ENCODE results near the gene ACTL8. TPM values are rescaled to one million over a fixed set of nuclear protein-coding genes. Genes with fewer than 3 reads are reported as not detected.

ACTL8 gene
- total RNA-seq, 1 donor from 2014 or later: not detected

DNA sequence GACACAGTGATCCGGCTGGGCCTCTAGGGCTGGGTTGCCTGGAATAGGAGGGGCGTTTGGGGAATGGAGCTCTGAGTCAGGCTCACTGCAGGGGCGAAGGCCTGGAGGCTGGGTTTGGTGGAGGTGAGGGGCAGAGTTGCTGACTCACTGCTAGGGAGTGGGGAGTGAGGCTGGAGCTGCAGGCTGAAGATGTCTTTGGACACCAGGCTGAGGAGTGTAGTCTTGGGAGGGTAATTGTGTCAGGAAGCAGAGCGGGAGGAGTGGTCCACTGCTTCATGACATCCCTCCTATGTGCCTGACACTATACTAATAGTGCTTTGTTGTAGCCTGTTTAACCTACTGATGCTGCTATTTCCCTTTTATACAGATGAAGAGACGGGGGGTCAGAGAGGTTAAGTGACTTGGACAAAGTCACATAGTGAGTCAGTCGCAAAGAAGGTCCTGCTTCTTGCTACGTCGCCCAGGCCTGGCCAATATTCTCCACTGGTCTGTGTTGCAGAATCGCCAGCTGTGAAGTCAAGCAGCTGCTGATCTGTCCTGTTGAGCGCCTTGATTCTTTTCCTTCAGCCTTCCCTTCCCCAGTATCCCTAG lies 13.6 kb downstream of the ACTL8 start:
- DNase-seq (ENCODE audit: low read depth, low spot score): no peak

DNA sequence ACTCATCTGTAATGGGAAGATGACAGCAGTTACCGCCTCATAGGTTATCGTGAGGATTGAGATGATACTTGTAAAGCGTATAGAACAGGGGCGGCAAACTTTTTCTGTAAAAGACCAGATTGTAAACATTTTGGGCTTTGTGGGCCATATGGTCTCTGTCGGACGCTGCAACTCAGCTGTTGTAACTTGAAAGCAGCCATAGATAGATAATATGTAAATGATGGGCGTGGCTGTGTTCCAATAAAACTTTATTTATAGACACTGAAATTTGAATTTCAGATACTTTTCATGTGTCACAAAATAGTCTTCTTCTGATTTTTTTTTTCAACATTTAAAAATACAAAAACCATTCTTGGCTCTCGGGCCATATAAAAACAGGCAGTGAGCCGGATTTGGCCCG lies 15.8 kb downstream of the ACTL8 start:
- DNase-seq (ENCODE audit: low read depth, low spot score): no peak

DNA sequence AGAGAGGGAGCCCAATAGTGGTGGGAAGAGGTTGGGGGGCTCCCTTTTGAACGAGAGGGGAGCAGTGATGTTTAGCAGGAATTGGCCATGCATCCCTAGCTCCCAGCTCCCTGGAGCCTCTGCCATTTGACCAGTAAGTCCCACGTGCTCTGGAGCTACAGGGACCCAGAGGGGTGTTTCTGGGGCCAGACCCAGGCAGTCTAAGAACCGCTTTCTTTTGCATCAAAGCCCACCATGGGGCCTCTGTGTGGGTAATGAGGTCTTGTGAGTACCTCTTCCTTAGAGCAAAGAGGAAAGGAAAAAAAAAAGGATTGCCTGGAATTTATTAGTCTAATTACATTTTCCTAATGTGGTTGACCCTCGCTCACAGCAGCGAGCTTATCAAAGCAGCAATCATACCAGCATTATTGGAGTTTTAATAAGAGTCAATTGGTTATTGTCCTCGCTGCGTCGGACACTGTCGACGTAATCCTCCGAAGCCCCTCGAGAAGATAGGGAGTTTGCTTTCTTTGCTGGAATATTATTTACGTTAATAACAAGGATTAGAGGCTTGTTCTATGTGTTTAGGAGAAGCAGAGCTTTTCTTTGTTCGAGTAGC lies 17.6 kb downstream of the ACTL8 start:
- no peak for DNase-seq (ENCODE audit: low read depth, low spot score)

DNA sequence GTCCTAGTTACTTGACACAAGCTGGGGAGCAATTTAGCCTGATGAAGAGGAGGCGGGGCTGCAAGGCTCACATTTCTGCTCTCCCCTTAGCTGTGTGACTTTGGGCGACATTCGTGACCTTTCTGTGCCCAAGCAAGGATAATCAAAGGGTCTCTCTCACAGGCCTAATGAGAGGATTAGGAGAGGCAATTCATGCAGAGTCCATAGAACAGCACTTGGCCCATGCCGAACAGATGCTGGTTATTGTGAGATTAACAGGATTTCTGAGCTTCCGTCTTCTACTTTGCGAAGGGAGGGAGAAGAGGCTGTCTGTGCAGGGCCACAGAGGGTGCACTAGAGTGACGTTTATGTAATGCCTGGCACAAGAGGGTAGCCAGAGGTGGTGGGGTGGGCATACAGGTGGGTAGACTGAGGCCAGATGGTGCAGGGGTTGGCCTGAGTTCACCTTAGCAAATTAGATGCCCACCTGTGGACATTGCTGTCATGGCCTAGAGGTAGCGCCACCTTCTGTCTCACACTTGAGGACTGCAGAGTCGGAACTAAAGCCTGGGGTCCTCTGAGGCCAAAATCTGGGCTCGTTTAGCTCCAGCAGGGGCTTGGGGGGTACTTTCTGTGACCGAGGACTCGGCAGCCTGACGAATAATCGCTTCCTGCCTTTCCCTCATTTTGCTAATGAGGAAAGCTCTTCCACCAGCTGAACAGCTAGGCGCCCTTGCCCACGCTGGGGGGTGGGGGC lies 18.6 kb downstream of the ACTL8 start:
- no peak for DNase-seq (ENCODE audit: low read depth, low spot score)

DNA sequence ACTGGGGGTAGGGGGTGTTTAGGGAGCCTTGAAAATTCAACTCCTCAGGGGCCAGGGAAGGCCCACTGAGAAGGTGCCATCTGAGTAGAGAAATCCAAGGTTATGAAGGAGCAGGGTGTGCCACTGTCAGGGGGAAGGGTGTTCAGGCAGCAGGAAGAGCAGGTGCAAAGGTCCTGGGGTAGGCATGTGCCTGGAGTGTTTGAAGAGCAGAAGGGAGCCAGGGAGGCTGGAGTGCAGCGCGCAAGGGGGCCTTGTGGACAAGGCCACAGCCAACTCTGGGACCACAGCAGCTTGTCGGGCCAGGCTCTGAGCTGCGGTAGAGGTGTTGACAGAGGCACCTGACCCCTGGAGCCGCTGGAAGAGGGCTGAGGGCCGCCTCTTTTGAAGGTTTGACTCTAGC lies 19.3 kb downstream of the ACTL8 start:
- DNase-seq (ENCODE audit: low read depth, low spot score): no peak

- no peak for DNase-seq (ENCODE audit: low read depth, low spot score)
Measured at GRCh38 chr1:17775796-17776195, 20.7 kb downstream of the ACTL8 start.

DNA sequence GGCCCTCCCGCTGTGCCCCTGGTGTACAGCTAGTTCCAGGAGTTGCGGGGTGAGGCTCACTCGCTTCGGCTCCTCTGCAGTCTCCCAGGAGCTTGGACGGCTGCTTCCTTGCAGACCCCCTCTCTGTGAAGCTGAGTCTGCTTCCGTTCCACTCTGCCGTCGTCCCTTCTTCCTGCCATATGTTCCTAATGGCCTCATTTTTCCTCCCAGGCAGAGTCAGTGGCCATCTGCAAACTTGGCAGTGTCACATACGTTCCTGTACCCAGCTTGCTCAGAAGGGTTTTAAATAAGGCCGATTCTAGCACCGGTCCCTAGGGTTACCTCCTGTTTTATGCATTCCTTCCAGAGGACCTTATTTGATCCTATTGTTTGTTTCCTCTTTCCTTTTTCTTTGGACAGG lies 21.3 kb downstream of the ACTL8 start:
- no peak for DNase-seq (ENCODE audit: low read depth, low spot score)

GRCh38 chr1:17777330-17777729 lies 22.2 kb downstream of the ACTL8 start:
- DNase-seq (ENCODE audit: low read depth, low spot score): no peak

DNA sequence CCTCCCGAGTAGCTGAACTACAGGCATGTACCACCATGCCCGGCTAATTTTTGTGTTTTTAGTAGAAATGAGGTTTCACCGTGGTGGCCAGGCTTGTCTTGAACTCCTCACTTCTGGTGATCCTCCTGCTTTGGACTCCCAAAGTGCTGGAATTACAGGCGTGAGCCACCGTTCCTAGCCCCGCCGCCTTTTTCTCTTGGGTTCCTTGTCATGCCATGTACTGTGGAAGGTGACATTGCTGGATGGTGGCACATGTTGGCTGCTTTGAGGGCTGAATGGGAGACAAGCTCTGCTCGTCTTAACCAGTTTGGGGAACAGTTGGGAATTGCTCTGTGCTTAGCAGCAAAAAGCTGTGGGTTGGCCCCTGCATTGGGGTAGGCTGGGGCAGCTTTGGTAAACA lies 22.7 kb downstream of the ACTL8 start:
- no peak for DNase-seq (ENCODE audit: low read depth, low spot score)

DNA sequence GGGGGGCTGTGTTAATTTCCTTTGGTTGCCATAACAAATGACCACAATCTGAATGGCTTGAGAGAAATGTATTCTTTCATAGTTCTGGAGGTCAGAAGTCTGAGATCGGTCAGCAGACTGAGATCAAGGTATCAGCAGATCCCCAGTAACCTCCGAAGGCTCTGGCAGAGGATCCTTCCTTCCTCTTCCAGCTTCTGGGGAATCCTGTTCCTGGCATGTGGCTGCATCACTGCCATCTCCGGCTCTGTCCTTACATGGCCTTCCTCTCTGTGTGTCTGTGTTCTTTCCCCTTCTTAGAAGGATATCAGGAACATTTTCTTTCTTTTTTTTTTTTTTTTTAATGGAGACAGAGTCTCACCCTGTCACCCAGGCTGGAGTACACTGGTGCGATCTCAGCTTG lies 25.8 kb downstream of the ACTL8 start:
- DNase-seq (ENCODE audit: low read depth, low spot score): no peak

GRCh38 chr1:17789926-17790325 lies 34.8 kb downstream of the ACTL8 start:
- no peak for DNase-seq (ENCODE audit: low read depth, low spot score)

- no peak for DNase-seq (ENCODE audit: low read depth, low spot score)
Measured at GRCh38 chr1:17790383-17791054, 35.4 kb downstream of the ACTL8 start.

DNA sequence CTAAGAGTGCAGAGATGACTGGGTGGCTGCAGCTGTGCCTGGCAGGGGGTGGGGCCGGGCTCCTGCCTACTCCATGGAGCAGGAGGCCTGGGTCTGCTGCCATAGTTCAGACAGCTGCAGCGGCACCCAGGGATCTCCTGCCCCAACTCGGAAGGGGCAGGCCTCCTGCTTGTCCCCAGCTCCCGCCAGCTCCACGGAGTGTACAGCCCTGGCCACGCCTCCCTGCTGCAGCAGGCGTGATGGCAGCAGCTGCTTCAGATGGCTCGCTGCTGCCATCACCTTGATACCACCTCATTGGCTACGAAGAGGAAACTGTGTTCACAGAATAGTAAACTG lies 35.9 kb downstream of the ACTL8 start:
- DNase-seq (ENCODE audit: low read depth, low spot score): no peak

DNA sequence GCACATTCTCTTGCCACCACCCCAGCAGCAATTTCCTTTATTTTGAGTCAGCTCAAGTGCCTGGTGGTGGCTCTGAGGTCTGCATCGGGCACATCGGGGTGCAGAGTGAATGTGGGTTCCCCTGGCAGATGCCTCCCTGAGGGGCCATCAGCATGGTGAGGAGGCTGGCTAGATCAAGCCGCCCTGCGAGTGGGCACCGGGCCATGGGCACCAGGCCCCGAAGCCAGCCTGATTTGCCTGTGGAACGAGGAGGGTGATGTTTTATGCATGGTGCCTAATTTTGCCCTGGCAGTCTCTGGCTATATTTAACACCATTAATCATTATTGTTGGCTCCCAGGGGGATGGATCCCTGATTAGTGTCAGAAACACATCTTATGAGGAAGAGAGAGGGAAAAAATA lies 36.3 kb downstream of the ACTL8 start:
- no peak for DNase-seq (ENCODE audit: low read depth, low spot score)

DNA sequence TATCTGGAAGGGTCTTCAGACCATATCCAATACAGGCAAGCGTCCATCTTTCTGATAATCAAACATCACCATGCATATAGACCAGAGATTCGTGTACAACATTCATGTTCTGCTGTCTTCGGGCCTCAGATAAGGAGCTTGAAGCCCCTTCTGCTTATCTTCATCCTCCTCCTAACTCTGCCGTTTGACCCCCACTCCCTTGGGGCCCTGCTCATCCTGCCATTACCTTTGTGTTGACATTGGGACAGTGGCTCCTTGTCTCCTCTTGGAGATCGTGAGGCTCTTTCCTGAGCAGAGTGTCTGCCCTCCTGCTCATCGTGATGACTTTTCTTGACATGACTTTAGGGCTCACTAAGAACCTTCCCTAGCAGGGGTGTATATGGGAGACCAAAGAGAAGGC lies 37.3 kb downstream of the ACTL8 start:
- DNase-seq (ENCODE audit: low read depth, low spot score): no peak

- DNase-seq (ENCODE audit: low read depth, low spot score): no peak
Measured at GRCh38 chr1:17795081-17795809, 40.1 kb downstream of the ACTL8 start.

- no peak for DNase-seq (ENCODE audit: low read depth, low spot score)
Measured at GRCh38 chr1:17795836-17796645, 40.9 kb downstream of the ACTL8 start.

DNA sequence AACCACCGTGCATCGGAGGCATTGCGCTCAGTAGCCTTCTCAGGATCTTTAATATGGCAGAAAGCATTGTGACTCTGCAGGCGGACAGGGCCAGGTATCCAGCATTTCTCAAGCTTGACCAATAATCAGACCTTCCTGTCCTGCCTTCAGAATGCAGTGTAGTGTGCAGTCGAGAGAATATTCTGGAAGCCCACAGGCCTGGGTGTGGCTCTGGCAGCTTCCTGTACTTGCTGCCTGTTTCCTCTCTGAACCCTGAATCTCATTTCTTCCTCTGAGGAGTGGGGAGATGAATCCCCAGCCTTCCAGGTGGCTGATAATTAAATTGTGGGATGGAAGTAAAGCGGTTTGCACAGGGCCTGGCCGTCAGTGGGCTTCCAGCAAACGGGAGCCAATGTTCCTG lies 42.3 kb downstream of the ACTL8 start:
- no peak for DNase-seq (ENCODE audit: low read depth, low spot score)

GRCh38 chr1:17798011-17798410 lies 42.9 kb downstream of the ACTL8 start:
- DNase-seq (ENCODE audit: low read depth, low spot score): no peak

DNA sequence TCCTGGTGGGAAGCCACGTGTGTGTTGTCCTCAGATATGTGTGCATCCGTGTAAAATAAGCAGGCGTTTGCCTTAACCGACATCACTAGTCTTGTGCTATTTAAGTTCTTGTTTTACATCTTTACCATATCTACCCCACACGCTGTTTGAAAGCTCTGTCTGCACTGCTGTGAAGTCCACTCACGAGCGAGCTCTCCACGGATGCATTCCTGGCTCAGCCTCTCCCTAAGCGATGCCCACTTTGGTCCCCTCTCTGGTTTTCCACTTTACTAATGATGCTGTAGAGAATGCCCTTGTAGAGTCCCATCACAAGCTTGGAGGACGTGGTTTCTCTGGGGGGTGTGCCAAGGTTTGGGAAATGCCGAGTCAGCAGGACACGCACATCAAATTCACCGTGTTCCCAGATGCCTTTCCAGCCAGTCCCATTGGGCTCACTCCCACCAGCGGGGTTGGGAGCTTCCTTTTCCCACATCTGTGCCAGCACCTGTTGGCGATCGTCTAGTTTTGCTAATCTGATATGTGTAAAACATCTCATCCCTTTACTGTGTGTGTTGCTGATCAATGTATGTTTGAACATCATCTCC lies 43.8 kb downstream of the ACTL8 start:
- DNase-seq (ENCODE audit: low read depth, low spot score): no peak

GRCh38 chr1:17799642-17800041 lies 44.5 kb downstream of the ACTL8 start:
- no peak for DNase-seq (ENCODE audit: low read depth, low spot score)
